G401.6 (cell line): ENCODE data around the gene CNOT1.
"Not testable (repeated sequence)": the region's sequence is repeated elsewhere in the genome, so short reads cannot be mapped to it uniquely, and the experiment has no call there.

Experiments used
- FAIRE-seq: peaks from 2 replicates; lab custom pipeline; 2012; peaks lifted over from hg19 to GRCh38; lab: Jason Lieb, UNC

The CNOT1 gene

GRCh38 chr16:58501242-58502131 lies 128.1 kb downstream of the CNOT1 start:
- no peak for FAIRE-seq

DNA sequence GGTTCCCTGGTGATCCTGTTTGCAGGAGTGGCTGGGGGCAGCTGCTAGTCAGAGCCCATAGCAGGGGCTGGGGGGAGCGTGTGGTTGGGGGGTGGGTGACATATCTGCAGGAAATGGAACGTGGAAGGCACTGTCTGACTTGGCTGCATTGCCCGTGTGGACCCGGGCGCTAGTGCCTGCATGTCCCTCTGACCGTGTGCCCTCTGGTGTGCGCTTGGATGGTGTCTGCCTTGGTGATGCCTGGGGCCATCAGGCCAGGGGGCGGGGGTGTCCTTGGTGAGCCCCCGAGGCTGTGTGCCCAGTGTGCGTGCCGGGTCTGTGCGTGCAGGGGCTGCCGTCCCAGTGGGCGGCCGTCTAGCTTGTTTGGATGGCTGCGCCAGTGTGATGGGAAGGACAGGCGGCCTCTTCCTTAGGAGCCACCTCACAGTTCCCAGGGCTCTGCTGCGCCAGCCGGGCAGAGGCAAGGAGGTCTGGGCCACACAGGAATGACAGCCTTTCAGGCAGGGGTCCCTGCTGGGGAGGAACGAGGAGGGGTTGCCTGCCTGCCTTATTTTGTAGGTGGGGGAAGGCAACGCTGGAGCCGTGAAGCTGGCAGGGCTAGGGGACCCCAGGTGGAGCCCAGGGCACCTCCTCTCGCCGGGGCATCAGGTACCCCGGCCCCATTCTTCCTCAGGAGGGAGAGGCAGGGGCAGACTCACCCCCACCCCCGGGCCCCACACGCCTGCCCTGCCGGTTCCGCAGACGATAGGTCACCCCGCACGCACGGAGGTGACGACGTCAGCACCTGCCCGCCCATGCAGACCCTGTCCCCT lies 129.0 kb downstream of the CNOT1 start:
- FAIRE-seq: no peak

DNA sequence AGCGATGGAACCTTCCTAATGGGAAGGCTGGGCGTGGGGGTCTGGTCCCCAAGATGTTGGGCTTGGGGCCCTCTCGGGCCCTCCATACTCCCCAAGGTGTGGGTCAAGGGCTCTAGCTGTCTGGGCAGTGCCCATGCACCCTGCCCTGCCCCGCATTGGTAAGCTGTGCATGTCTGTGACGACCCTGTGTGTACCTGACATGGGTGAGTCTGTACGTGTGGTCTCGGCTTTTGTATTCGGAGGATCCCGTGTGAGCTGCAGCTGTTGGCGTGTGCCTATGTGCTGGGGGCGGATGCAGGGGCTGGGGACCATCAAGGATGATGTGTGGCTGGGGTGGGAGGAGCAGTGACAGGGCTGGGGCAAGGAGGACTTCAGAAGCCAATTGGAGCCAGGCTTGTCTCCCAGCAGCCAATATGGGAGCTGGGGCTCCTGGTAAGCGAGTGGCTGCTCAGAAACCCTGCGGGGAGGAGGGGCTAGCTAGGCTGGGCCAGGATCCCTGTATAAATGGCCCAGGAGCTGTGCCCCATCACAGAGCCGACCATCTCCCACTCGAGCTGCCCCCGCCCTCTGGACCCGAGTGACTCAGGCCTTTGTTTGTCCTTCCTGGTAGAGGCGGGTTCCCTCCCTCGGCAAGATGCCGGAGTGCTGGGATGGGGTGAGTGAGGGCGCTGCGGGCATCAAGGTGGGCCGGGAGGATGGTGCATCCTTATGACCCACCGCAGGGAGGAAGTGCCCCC lies 129.8 kb downstream of the CNOT1 start, which contains the start of gene NDRG4:
TSS of gene NDRG4 (plus strand) at position 529 of the 737 bp plus-strand sequence. CDS start at position 635, 106 bp downstream.
- FAIRE-seq: peak; percentile 83

- no peak for FAIRE-seq
These were observed 130.5 kb downstream of the CNOT1 start for GRCh38 chr16:58499092-58499511.

- FAIRE-seq: no peak
These were observed 131.1 kb downstream of the CNOT1 start for GRCh38 chr16:58498341-58499091.

- FAIRE-seq: no peak
These were observed 131.7 kb downstream of the CNOT1 start for GRCh38 chr16:58497935-58498334.

DNA sequence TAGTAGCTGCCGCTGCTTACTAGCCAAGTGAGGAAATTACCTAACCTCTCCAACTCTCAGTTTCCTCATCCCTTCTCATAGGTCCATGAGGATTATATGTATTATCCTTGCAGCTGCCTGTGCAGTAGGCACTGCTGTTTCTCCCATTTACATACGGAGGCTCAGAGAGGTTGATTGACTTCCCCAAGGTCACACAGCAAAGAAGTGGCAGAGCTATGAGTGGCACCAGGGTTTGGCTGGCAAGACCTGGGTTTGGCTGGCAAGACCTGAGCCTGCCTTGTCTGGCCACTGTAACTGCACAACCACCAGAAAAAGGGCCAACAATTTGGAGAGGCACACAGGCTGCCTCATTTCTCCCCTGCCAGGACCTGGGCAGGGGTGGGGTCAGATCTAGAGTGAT lies 132.2 kb downstream of the CNOT1 start:
- FAIRE-seq: no peak

DNA sequence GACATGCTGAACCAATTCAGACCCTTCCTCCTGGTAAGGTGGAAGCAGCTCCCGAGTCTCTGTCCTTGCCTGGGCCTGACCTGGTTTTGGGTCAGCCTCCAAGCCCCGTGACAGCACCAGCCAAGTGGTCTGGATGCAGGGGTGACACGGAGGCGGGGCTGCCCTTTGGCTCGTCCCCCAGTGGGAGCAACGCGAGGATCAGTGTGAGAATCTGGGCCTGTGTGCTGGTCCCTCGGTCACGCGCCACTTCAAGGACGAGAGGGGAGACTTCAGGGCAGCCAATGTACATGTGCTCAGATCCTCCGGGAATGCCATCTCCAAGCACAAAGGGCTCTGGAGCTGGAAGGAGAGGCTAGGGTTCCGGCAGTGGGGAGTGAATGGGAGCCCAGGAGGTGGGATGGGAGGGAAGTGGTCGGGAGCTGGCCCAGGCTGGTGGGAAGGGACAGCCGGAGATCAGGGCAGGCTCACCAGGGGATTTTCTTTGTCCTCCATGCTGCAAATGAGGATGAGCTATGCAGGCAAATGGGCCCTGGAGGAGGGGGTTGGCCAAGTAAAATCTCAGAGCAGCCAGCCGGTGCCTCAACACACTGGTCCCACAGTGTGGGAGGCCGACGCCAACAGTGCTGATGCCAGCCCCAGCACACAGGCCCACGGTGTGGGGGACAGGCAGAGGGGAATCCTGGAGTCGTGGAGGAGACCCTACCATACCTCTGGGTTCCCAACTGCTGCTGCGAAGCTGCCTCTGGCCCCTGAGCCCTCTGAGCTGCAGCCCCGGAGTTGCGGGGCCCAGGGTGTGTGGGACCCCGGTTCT lies 133.9 kb downstream of the CNOT1 start:
- FAIRE-seq: no peak

- peak; percentile 63 for FAIRE-seq
These were observed 134.6 kb downstream of the CNOT1 start for GRCh38 chr16:58494981-58495520.

GRCh38 chr16:58493756-58494431 lies 135.7 kb downstream of the CNOT1 start:
- no peak for FAIRE-seq

- no peak for FAIRE-seq
These were observed 136.9 kb downstream of the CNOT1 start for GRCh38 chr16:58492735-58493134.

DNA sequence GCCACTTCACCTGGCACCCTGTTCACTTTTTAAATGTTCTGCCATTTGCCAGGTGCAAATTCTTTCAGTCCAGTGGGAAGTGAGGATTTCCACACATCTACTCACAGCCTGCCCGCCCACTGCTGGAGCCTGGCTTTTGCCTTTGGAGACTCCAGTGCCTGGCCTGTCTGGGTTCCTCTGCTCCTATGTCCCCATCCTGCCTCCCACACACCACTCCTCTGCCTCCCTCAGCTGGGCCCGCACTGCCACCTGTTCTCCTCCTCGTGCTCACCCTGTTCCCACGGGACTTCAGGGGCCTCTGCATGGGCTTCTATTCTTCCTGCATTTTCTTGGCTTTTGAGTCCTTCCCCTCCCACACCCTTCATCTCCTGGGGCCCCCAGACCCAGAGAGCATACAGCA lies 137.6 kb downstream of the CNOT1 start:
- no peak for FAIRE-seq

- not testable (repeated sequence) for FAIRE-seq
These were observed 139.1 kb downstream of the CNOT1 start for GRCh38 chr16:58490539-58490938.

- FAIRE-seq: no peak
These were observed 139.6 kb downstream of the CNOT1 start for GRCh38 chr16:58490065-58490464.

DNA sequence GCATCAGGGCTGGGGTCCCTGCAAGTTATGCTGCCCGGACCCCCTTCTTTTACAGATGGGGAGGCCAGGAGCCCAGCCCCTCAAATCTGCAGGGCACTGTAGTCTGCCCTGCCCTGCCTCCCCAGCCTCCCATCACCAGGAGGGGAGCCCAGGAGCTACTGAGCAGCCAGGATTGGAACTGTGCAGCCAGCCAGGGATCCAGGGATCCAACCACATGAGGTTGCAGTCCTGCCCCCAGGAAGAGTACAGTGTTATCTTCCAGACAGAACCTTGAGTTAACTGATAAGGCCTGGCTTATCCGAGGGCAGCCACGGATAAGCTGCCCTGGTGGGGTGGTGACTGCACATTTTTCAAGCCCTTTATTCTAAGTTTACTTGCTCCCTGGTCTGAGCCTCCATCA lies 141.1 kb downstream of the CNOT1 start:
- FAIRE-seq: no peak

- peak; percentile 48 for FAIRE-seq
These were observed 141.9 kb downstream of the CNOT1 start for GRCh38 chr16:58487566-58488351.

- no peak for FAIRE-seq
These were observed 144.3 kb downstream of the CNOT1 start for GRCh38 chr16:58485184-58485887.

GRCh38 chr16:58481931-58482330 lies 147.7 kb downstream of the CNOT1 start:
- FAIRE-seq: no peak
